ENCODE results near the gene ZZZ3.

GRCh38 chr1:77636864-77637263 lies 45.6 kb downstream of the ZZZ3 start:
- TF ChIP-seq CTCF (IDR thresholded peaks at IDR 0.05) (no peak), ZFX (IDR thresholded peaks at IDR 0.05; ENCODE audit: borderline replicate concordance) (no peak)

Measured in 22Rv1 (cell line).